SK-N-SH (cell line): ENCODE results near the gene RNU7-1. TPM values are rescaled to one million over a fixed set of nuclear protein-coding genes. Genes with fewer than 3 reads are reported as not detected.
A peak's percentile ranks its signal among the peaks of the same experiment; 100 is the strongest.

Source experiments
- CTCF ChIA-PET: fragments of 300-600, 350-600 bp; formaldehyde crosslinking; extraction: SDS; loops from one replicate; lab custom pipeline; 2021; lab: Yijun Ruan, JAX
- POLR2A ChIA-PET: fragments of 350-600 bp; sonication (Branson Sonifier 250); formaldehyde crosslinking; extraction: SDS; loops from one replicate; lab custom pipeline; 2020; ENCODE audit warnings: antibody characterized with exemption, inconsistent platforms; lab: Yijun Ruan, JAX
- DNase-seq: peaks from one replicate; pipeline ENCODE4 v3.0.0; 2012
- H2AFZ ChIP-seq: fragments of 200-600 bp; sonication (generic); 2 replicates; pipeline ENCODE4 v1.8.1; 2016; ENCODE audit warnings: antibody characterized with exemption, mild to moderate bottlenecking, low read depth
- H3F3A ChIP-seq: fragments of 200-600 bp; sonication (generic); replicated peaks from 2 replicates; pipeline ENCODE3; 2016; ENCODE audit warnings: antibody characterized with exemption, mild to moderate bottlenecking; ENCODE audit not compliant: insufficient read depth
- H3K27ac ChIP-seq, 2 experiments: fragments of 200-500 bp in 1 of 2; fragments of 200-600 bp in 1 of 2; sonication (Bioruptor generic) in 1 of 2; sonication (generic), shearing (Covaris generic) in 1 of 2; 2 replicates each; pipeline versions ENCODE4 v1.5.1 to v1.6.1; 2014 to 2016; ENCODE audit warnings: low read depth in 2 of 2, inconsistent platforms in 1 of 2, low read length in 1 of 2, mild to moderate bottlenecking in 1 of 2, mixed read lengths in 1 of 2
- H3K27me3 ChIP-seq: fragments of 200-600 bp; sonication (generic), shearing (Covaris generic); 2 replicates; pipeline ENCODE4 v1.6.1; 2016; ENCODE audit warnings: mixed run types; ENCODE audit not compliant: insufficient read depth
- H3K36me3 ChIP-seq, 2 experiments: fragments of 200-500 bp in 1 of 2; fragments of 200-600 bp in 1 of 2; sonication (Bioruptor generic) in 1 of 2; sonication (generic) in 1 of 2; replicated peaks in 1 of 2; 2 replicates each; pipeline versions ENCODE3 to v1.5.1; 2014 to 2016; ENCODE audit warnings: low read length in 1 of 2, mild to moderate bottlenecking in 1 of 2; ENCODE audit not compliant: insufficient read depth in 2 of 2, control insufficient read depth in 1 of 2
- H3K4me1 ChIP-seq, 2 experiments: fragments of 200-500 bp in 1 of 2; fragments of 200-600 bp in 1 of 2; sonication (Bioruptor generic) in 1 of 2; sonication (generic), shearing (Covaris generic) in 1 of 2; 2 replicates each; pipeline versions ENCODE4 v1.5.1 to v1.6.1; 2014 to 2016; ENCODE audit warnings: low read depth in 1 of 2, low read length in 1 of 2, mixed run types in 1 of 2; ENCODE audit not compliant: insufficient read depth in 2 of 2, control insufficient read depth in 1 of 2
- H3K4me2 ChIP-seq: fragments of 200-600 bp; sonication (generic), shearing (Covaris generic); 2 replicates; pipeline ENCODE4 v1.6.1; 2017; ENCODE audit warnings: mixed run types
- H3K4me3 ChIP-seq, 2 experiments: fragments of 200-500 bp in 1 of 2; fragments of 200-600 bp in 1 of 2; sonication (Bioruptor generic) in 1 of 2; sonication (generic), shearing (Covaris generic) in 1 of 2; 2 replicates each; pipeline versions ENCODE4 v1.5.1 to v1.8.1; 2014 to 2016; ENCODE audit warnings: low read depth in 2 of 2, inconsistent platforms in 1 of 2, low read length in 1 of 2, mild to moderate bottlenecking in 1 of 2, mixed read lengths in 1 of 2, moderate library complexity in 1 of 2
- H3K79me2 ChIP-seq: fragments of 200-600 bp; sonication (generic); 2 replicates; pipeline ENCODE4 v1.8.1; 2017; ENCODE audit warnings: mild to moderate bottlenecking; ENCODE audit not compliant: insufficient read depth
- H3K9ac ChIP-seq: fragments of 200-600 bp; sonication (generic); 2 replicates; pipeline ENCODE4 v1.6.1; 2017; ENCODE audit warnings: mixed run types
- H3K9me2 ChIP-seq: fragments of 200-600 bp; sonication (generic); 2 replicates; pipeline ENCODE4 v1.6.1; 2017; ENCODE audit warnings: mixed run types
- H3K9me3 ChIP-seq: fragments of 200-600 bp; sonication (generic); 2 replicates; pipeline ENCODE4 v1.6.1; 2017; ENCODE audit warnings: mixed run types, mild to moderate bottlenecking, moderate library complexity
- H4K20me1 ChIP-seq: fragments of 200-600 bp; sonication (generic); 2 replicates; pipeline ENCODE4 v1.6.1; 2017; ENCODE audit warnings: mild to moderate bottlenecking, mixed run types; ENCODE audit not compliant: insufficient read depth
- FOXJ3 ChIP-seq: sonication (generic); formaldehyde crosslinking; IDR thresholded peaks from 2 replicates; pipeline ENCODE4 v1.5.1; 2020; ENCODE audit warnings: mild to moderate bottlenecking, missing genetic modification reagents
- GATA2 ChIP-seq: sonication (generic); formaldehyde crosslinking; IDR thresholded peaks from 2 replicates; pipeline ENCODE4 v1.5.0; 2020; ENCODE audit warnings: mild to moderate bottlenecking, missing genetic modification reagents
- NRF1 ChIP-seq: IDR thresholded peaks from 2 replicates; pipeline ENCODE4 v1.6.1; 2012; ENCODE audit warnings: low read depth, mild to moderate bottlenecking, low read length
- RCOR1 ChIP-seq: fragments of 150-350 bp; IDR thresholded peaks from 2 replicates; pipeline ENCODE4 v1.6.1; 2017; ENCODE audit warnings: antibody characterized with exemption, low read length
- RFX5 ChIP-seq: IDR thresholded peaks from 2 replicates; pipeline ENCODE4 v1.6.1; 2012; ENCODE audit warnings: mild to moderate bottlenecking, improper control_type of control experiment, low read length
- TCF12 ChIP-seq: IDR thresholded peaks from 2 replicates; pipeline ENCODE4 v1.4.0; 2012
- YY1 ChIP-seq: IDR thresholded peaks from 2 replicates; pipeline ENCODE4 v1.4.0; 2012; ENCODE audit warnings: low read depth, mild to moderate bottlenecking
- WGBS: methylation state at CpG from one replicate; pipeline ENCODE4 v1.1.6; 2017; ENCODE audit warnings: low lambda C conversion rate; 5-methylcytosine and 5-hydroxymethylcytosine counted together
- polyA plus RNA-seq, 3 experiments: library from polyadenylated mRNA; depleted of rRNA; stranded (reverse); fragments of >200 nt; gene quantifications; 2 replicates each; pipeline ENCODE4 v1.2.3, GENCODE V29; 2012
- TF ChIP-seq, protein P1 (sequence below): fragments of 150-350 bp; IDR thresholded peaks from 2 replicates; pipeline ENCODE4 v1.6.1; 2017; ENCODE audit warnings: antibody characterized with exemption, low read length, low read depth, borderline replicate concordance
- TF ChIP-seq, protein P2 (sequence below): IDR thresholded peaks from 2 replicates; pipeline ENCODE4; 2012
- TF ChIP-seq, protein P3 (sequence below): fragments of 200-600 bp; sonication (generic); IDR thresholded peaks from 2 replicates; pipeline ENCODE4 v1.6.1; 2017; ENCODE audit warnings: antibody characterized with exemption, mild to moderate bottlenecking, moderate library complexity

The RNU7-1 gene
- polyA plus RNA-seq, 1 of the 3 experiments (the other 2 are of a cell fraction) = not detected

DNA sequence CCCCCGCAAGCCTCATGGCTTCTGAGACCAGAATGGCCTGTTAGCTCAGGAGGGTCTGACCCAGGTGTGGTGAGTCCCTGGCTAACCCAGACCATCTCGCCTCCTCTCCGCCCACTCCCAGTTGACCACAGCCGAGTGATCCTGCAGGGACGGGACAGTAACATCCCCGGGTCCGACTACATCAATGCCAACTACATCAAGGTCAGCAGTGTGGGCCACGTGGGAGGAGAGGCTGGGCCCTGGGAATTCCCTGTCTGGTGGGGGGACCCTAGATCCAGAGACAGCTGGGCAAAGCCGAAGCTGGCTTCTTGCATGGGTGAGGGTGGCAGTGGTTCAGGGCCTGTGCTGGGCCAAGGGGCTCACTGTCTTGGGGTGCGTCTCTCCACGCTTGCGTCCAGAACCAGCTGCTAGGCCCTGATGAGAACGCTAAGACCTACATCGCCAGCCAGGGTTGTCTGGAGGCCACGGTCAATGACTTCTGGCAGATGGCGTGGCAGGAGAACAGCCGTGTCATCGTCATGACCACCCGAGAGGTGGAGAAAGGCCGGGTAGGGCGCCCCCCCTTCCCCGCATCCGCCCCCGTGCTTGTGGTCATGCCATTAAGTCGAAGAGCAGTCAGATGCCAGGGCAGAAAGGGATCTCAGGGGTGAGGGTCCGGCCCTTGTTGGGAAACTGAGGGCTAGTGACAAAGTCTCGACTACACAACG, 12.6 kb downstream of the RNU7-1 start:
- ChIA-PET POLR2A (no interaction called here), CTCF (interaction anchor here (1.6 to 2.4 kb wide), 5 partner anchors 8 to 32 kb away, joined by 4 to 15 read pairs (median 5); partner anchors contain the start of genes C12orf57 and RNU7-1)
- Histone ChIP-seq H3K9me2 (no peaks in the 10 kb centered on the region), H3K79me2 (no peaks in the 10 kb centered on the region), H3K4me1 (no peaks in the 10 kb centered on the region; a peak in 2 of 4 replicates), H3K4me3 (no peak overlapping the region), H3K4me2 (no peak overlapping the region), H3K9me3 (no peaks in the 10 kb centered on the region), H3F3A (no peaks in the 10 kb centered on the region), H2AFZ (no peak overlapping the region), H4K20me1 (no peaks in the 10 kb centered on the region), H3K9ac (no peak overlapping the region), H3K27me3 (no peaks in the 10 kb centered on the region), H3K36me3 (no peaks in the 10 kb centered on the region), H3K27ac (no peak overlapping the region)
- DNase-seq = peak; percentile 27
- WGBS = 82% methylated on average over 23 of the region's 28 CpGs
- TF ChIP-seq, protein P1, sequence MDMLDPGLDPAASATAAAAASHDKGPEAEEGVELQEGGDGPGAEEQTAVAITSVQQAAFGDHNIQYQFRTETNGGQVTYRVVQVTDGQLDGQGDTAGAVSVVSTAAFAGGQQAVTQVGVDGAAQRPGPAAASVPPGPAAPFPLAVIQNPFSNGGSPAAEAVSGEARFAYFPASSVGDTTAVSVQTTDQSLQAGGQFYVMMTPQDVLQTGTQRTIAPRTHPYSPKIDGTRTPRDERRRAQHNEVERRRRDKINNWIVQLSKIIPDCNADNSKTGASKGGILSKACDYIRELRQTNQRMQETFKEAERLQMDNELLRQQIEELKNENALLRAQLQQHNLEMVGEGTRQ = no peak
- TF ChIP-seq NRF1 (no peak), RCOR1 (no peak), TCF12 (no peak), RFX5 (no peak), YY1 (no peak), GATA2 (CRISPR knock-in tag) (no peak)
- TF ChIP-seq, protein P2, sequence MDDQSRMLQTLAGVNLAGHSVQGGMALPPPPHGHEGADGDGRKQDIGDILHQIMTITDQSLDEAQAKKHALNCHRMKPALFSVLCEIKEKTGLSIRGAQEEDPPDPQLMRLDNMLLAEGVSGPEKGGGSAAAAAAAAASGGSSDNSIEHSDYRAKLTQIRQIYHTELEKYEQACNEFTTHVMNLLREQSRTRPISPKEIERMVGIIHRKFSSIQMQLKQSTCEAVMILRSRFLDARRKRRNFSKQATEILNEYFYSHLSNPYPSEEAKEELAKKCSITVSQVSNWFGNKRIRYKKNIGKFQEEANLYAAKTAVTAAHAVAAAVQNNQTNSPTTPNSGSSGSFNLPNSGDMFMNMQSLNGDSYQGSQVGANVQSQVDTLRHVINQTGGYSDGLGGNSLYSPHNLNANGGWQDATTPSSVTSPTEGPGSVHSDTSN = no peak
- TF ChIP-seq, protein P3, sequence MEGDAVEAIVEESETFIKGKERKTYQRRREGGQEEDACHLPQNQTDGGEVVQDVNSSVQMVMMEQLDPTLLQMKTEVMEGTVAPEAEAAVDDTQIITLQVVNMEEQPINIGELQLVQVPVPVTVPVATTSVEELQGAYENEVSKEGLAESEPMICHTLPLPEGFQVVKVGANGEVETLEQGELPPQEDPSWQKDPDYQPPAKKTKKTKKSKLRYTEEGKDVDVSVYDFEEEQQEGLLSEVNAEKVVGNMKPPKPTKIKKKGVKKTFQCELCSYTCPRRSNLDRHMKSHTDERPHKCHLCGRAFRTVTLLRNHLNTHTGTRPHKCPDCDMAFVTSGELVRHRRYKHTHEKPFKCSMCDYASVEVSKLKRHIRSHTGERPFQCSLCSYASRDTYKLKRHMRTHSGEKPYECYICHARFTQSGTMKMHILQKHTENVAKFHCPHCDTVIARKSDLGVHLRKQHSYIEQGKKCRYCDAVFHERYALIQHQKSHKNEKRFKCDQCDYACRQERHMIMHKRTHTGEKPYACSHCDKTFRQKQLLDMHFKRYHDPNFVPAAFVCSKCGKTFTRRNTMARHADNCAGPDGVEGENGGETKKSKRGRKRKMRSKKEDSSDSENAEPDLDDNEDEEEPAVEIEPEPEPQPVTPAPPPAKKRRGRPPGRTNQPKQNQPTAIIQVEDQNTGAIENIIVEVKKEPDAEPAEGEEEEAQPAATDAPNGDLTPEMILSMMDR = no peak

DNA sequence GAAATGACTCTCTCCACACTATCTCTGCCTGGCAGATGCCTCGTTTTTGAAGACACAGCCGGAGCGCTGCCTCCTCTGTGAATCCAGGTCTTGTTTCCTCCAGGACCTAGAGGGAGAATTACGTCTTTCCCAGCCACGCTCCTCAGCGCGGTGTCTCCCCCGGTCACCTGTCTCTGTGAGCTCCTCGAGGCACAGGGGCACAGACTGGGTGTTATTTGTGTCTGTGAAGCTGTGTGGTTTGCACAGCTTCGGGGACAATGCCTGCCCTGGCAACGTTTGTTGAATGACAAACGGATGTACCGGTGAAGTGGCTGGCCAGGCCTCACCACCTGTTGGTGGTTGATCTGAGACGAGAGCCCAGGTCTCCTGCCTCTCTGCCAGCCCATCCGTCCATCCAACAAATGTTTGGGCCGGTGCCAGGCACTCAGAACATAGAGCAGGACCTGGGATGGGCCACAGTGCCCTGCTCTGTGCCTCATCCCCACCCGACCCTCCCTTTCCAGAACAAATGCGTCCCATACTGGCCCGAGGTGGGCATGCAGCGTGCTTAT, 13.6 kb downstream of the RNU7-1 start:
- TF ChIP-seq RCOR1 (no peak), YY1 (no peak), FOXJ3 (CRISPR knock-in tag) (no peak)
- Histone ChIP-seq H2AFZ (no peak overlapping the region), H3K27ac (no peak overlapping the region), H3K27me3 (no peaks in the 10 kb centered on the region), H3K9ac (no peak overlapping the region), H3K79me2 (no peaks in the 10 kb centered on the region), H3K9me3 (no peaks in the 10 kb centered on the region), H3K36me3 (no peaks in the 10 kb centered on the region), H4K20me1 (no peaks in the 10 kb centered on the region), H3K9me2 (no peaks in the 10 kb centered on the region), H3K4me1 (peaks cover 0 to 3% of the 10 kb centered on the region in 2 experiments; a peak in 2 of 4 replicates), H3K4me2 (no peak overlapping the region), H3F3A (no peaks in the 10 kb centered on the region), H3K4me3 (no peak overlapping the region)
- DNase-seq = peak; percentile 15
- CTCF ChIA-PET = interaction anchor here (1.6 to 8.0 kb wide), 4 partner anchors 7 to 32 kb away, joined by 5 to 62 read pairs (median 10); partner anchors contain the start of genes C12orf57 and RNU7-1
- POLR2A ChIA-PET = interaction anchor here (1.0 to 1.2 kb wide), 2 partner anchors 9 to 13 kb away, joined by 3 to 5 read pairs; partner anchors contain the start of genes C12orf57 and RNU7-1
- WGBS = 77% methylated on average over 20 of the region's 20 CpGs
